ENCODE data around the gene CATSPER4.

The CATSPER4 gene

GRCh38 chr1:26237230-26237966 is 47.0 kb downstream of the CATSPER4 start:
- no peak for TF ChIP-seq CTCF (IDR thresholded peaks at IDR 0.05; ENCODE audit: low read depth, low read length, missing control alignments)

GRCh38 chr1:26239936-26240335 is 49.5 kb downstream of the CATSPER4 start:
- no peak for DNase-seq (ENCODE audit: low read depth)
- no peak overlapping the region for H3K4me3 ChIP-seq (ENCODE audit: low read depth, low read length)
- TF ChIP-seq CTCF (IDR thresholded peaks at IDR 0.05; ENCODE audit: low read depth, low read length, missing control alignments), result no peak
- in situ Hi-C loops (cut with HindIII; ENCODE audit: low sequenced_read_pairs), result loop anchor here (5.0 kb wide), 1 partner anchor 32 kb away; no protein-coding TSS in a partner anchor

More at GRCh38 chr1:26237230-26237966, 47.0 kb downstream of the CATSPER4 start:
- no peak overlapping the region for H3K4me3 ChIP-seq (ENCODE audit: low read depth, low read length)
- DNase-seq (ENCODE audit: low read depth), result no peak
- in situ Hi-C loops (cut with HindIII; ENCODE audit: low sequenced_read_pairs), result loop anchor here (5.0 kb wide), 1 partner anchor 35 kb away; no protein-coding TSS in a partner anchor
